22Rv1 (cell line): ENCODE data around the gene SH3PXD2A.

Experiments used
- H3K27ac ChIP-seq: fragments of 450-650 bp; 2 replicates; pipeline ENCODE4 v1.5.1; 2017
- CTCF ChIP-seq: fragments of 450-650 bp; IDR thresholded peaks from 2 replicates; pipeline ENCODE4 v1.5.1; 2017; ENCODE audit warnings: mild to moderate bottlenecking
- ZFX ChIP-seq: fragments of 450-650 bp; IDR thresholded peaks from 2 replicates; pipeline ENCODE4 v1.6.1; 2017; ENCODE audit warnings: antibody characterized with exemption, borderline replicate concordance

Gene SH3PXD2A

GRCh38 chr10:103572347-103573204, 282.8 kb downstream of the SH3PXD2A start:
- no peak overlapping the region for H3K27ac ChIP-seq
- TF ChIP-seq CTCF = no peak

DNA sequence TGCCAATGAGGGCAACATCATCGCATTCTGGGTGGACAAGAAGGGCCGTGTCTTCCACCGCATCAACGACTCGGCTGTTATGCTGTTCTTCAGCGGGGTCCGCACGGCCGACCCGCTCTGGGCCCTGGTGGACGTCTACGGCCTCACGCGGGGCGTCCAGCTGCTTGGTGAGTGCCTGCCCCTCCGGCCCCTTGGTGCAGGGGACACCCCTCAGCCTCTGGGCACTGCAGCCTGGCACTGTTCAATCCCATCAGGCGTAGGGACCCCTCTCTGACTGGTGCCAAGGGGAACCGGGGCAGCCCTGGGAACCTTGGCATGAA, 283.8 kb downstream of the SH3PXD2A start:
- TF ChIP-seq CTCF = no peak
- TF ChIP-seq ZFX = no peak

GRCh38 chr10:103570844-103571655, 284.3 kb downstream of the SH3PXD2A start:
- H3K27ac ChIP-seq = no peak overlapping the region
- no peak for TF ChIP-seq ZFX
- no peak for TF ChIP-seq CTCF

More for the DNA sequence above, 283.8 kb downstream of the SH3PXD2A start:
- H3K27ac ChIP-seq = no peak overlapping the region

- H3K27ac ChIP-seq = no peak overlapping the region
- TF ChIP-seq CTCF (no peak), ZFX (no peak)
These were observed 285.5 kb downstream of the SH3PXD2A start for GRCh38 chr10:103569896-103570295.

DNA sequence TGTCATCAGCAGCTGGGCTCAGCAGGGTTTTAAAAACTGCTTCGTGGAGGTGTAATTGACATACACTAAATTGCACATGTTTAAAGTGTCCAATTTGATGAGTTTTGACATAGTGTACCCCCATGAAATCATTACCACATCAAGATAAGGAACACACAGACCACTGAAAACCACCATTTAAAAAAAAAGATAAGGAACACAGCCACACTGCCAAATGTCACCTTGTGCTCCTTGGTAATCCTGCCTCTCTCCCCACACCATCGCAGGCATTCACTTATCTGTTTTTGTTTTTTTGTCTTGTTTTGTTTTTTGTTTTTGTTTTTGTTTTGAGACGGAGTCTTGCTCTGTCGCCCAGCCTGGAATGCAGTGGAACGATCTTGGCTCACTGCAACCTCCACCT, 286.9 kb downstream of the SH3PXD2A start:
- no peak overlapping the region for H3K27ac ChIP-seq
- no peak for TF ChIP-seq ZFX
- TF ChIP-seq CTCF = no peak

- TF ChIP-seq ZFX (no peak), CTCF (no peak)
These were observed 288.8 kb downstream of the SH3PXD2A start for GRCh38 chr10:103566536-103566935.

More at GRCh38 chr10:103566536-103566935, 288.8 kb downstream of the SH3PXD2A start:
- no peak overlapping the region for H3K27ac ChIP-seq
